SK-N-SH (cell line): ENCODE measurements around the gene PSMG4.

Experiments
- CTCF ChIP-seq: fragments of 200-600 bp; sonication (generic); IDR thresholded peaks from 2 replicates; pipeline ENCODE4 v1.6.1; 2017; ENCODE audit warnings: antibody characterized with exemption, mild to moderate bottlenecking, moderate library complexity
- GABPA ChIP-seq: IDR thresholded peaks from 2 replicates; pipeline ENCODE4 v1.4.0; 2012; ENCODE audit warnings: low read depth, mild to moderate bottlenecking
- JUND ChIP-seq: IDR thresholded peaks from 2 replicates; pipeline ENCODE4 v1.4.0; 2012
- POLR2AphosphoS5 ChIP-seq: IDR thresholded peaks from 2 replicates; pipeline ENCODE4 v1.6.1; 2012; ENCODE audit warnings: low read depth, low read length
- REST ChIP-seq: IDR thresholded peaks from 2 replicates; pipeline ENCODE4 v1.6.1; 2012; ENCODE audit warnings: mild to moderate bottlenecking, low read depth, low read length, moderate library complexity
- RFX5 ChIP-seq: IDR thresholded peaks from 2 replicates; pipeline ENCODE4 v1.6.1; 2012; ENCODE audit warnings: mild to moderate bottlenecking, improper control_type of control experiment, low read length
- TEAD4 ChIP-seq: IDR thresholded peaks from 2 replicates; pipeline ENCODE4 v1.4.0; 2012; ENCODE audit warnings: mild to moderate bottlenecking, borderline replicate concordance; ENCODE audit not compliant: insufficient read depth

- TF ChIP-seq CTCF = no peak
- TF ChIP-seq JUND = no peak
- no peak for TF ChIP-seq RFX5
- no peak for TF ChIP-seq POLR2AphosphoS5
- no peak for TF ChIP-seq GABPA
- no peak for TF ChIP-seq REST
- TF ChIP-seq TEAD4 = no peak
Observed at GRCh38 chr6:3299221-3299620, 40.5 kb downstream of the PSMG4 start.
